ENCODE data around the gene SSX4B. TPM values are rescaled to one million over a fixed set of nuclear protein-coding genes. Genes with fewer than 3 reads are reported as not detected.

Gene SSX4B
- total and polyA plus RNA-seq, 12 donors = not detected

Other genes starting within 250 kb of the SSX4B start
- gene SSX5, start 215.2 kb downstream of the SSX4B start, total RNA-seq = not detected
- not detected for gene SSX5, start 215.2 kb downstream of the SSX4B start, polyA plus RNA-seq
- gene SSX1, start 156.6 kb downstream of the SSX4B start, total RNA-seq = not detected
- not detected for gene SSX1, start 156.6 kb downstream of the SSX4B start, polyA plus RNA-seq
- gene SSX3, start 55.3 kb downstream of the SSX4B start, total RNA-seq = not detected
- not detected for gene SSX3, start 55.3 kb downstream of the SSX4B start, polyA plus RNA-seq
- not detected for gene SSX4, start 28.4 kb downstream of the SSX4B start, total RNA-seq
- not detected for gene SSX4, start 28.4 kb downstream of the SSX4B start, polyA plus RNA-seq
- gene SLC38A5, start 58.3 kb upstream of the SSX4B start, total RNA-seq = 1 to 10 TPM in 7 of 10 donors, under 1 TPM in 3; 0.64 to 5.3 (median 1.7) TPM
- 10 to 100 TPM in 1 of 2 donors, 1 to 10 TPM in 1; 2.6 to 15.4 TPM for gene SLC38A5, start 58.3 kb upstream of the SSX4B start, polyA plus RNA-seq
- 10 to 100 TPM; 11.6 to 22.8 (median 12.9) TPM for gene FTSJ1, start 64.2 kb upstream of the SSX4B start, total RNA-seq
- gene FTSJ1, start 64.2 kb upstream of the SSX4B start, polyA plus RNA-seq = 10 to 100 TPM; 25.2 to 46.1 TPM
- gene PORCN, start 97.0 kb upstream of the SSX4B start, total RNA-seq = 10 to 100 TPM in 9 of 10 donors, 1 to 10 TPM in 1; 9.9 to 16.1 (median 13.0) TPM
- 10 to 100 TPM; 12.7 to 26.7 TPM for gene PORCN, start 97.0 kb upstream of the SSX4B start, polyA plus RNA-seq
- 10 to 100 TPM; 35.1 to 76.0 (median 54.2) TPM for gene EBP, start 109.8 kb upstream of the SSX4B start, total RNA-seq
- gene EBP, start 109.8 kb upstream of the SSX4B start, polyA plus RNA-seq = 100 to 1,000 TPM in 1 of 2 donors, 10 to 100 TPM in 1; 96.9 to 128 TPM
- 10 to 100 TPM; 14.7 to 22.6 (median 18.7) TPM for gene TBC1D25, start 127.8 kb upstream of the SSX4B start, total RNA-seq
- gene TBC1D25, start 127.8 kb upstream of the SSX4B start, polyA plus RNA-seq = 10 to 100 TPM in 1 of 2 donors, 1 to 10 TPM in 1; 6.1 to 11.1 TPM
- gene RBM3, start 162.5 kb upstream of the SSX4B start, total RNA-seq = 100 to 1,000 TPM in 8 of 10 donors, 10 to 100 TPM in 2; 60.0 to 204 (median 111) TPM
- 100 to 1,000 TPM in 1 of 2 donors, 10 to 100 TPM in 1; 99.6 to 127 TPM for gene RBM3, start 162.5 kb upstream of the SSX4B start, polyA plus RNA-seq
- gene WDR13, start 185.5 kb upstream of the SSX4B start, total RNA-seq = 100 to 1,000 TPM; 121 to 176 (median 157) TPM
- 100 to 1,000 TPM; 292 to 352 TPM for gene WDR13, start 185.5 kb upstream of the SSX4B start, polyA plus RNA-seq